HUES48 (cell line): Measurements from ENCODE around the gene CDK2AP2.
"Not testable (repeated sequence)": the region's sequence is repeated elsewhere in the genome, so short reads cannot be mapped to it uniquely, and the experiment has no call there.

Experiments used
- H3K27ac ChIP-seq: one replicate; pipeline ENCODE4 v1.7.0; 2013; ENCODE audit warnings: low read depth, low read length, inconsistent platforms
- H3K27me3 ChIP-seq: 2 replicates; pipeline ENCODE4 v1.6.1; 2013; ENCODE audit warnings: mild to moderate bottlenecking, low read length; ENCODE audit not compliant: control insufficient read depth, insufficient read depth
- H3K36me3 ChIP-seq: 2 replicates; pipeline ENCODE4 v1.6.1; 2013; ENCODE audit warnings: low read length; ENCODE audit not compliant: control insufficient read depth, insufficient read depth
- H3K4me1 ChIP-seq: 2 replicates; pipeline ENCODE4 v1.6.1; 2013; ENCODE audit warnings: mild to moderate bottlenecking, low read length; ENCODE audit not compliant: control insufficient read depth, insufficient read depth
- H3K4me3 ChIP-seq: 2 replicates; pipeline ENCODE4 v1.5.1; 2013; ENCODE audit warnings: mild to moderate bottlenecking, low read depth, low read length
- H3K9ac ChIP-seq: 2 replicates; pipeline ENCODE4 v1.6.1; 2013; ENCODE audit warnings: mild to moderate bottlenecking, low read depth, low read length, moderate library complexity
- H3K9me3 ChIP-seq: 2 replicates; pipeline ENCODE4 v1.6.1; 2013; ENCODE audit warnings: low read length; ENCODE audit not compliant: control insufficient read depth, insufficient read depth

The CDK2AP2 gene

GRCh38 chr11:67523556-67524479 is 15.9 kb upstream of the CDK2AP2 start:
- no peaks in the 10 kb centered on the region for H3K27me3 ChIP-seq
- H3K27ac ChIP-seq: no peak overlapping the region

DNA sequence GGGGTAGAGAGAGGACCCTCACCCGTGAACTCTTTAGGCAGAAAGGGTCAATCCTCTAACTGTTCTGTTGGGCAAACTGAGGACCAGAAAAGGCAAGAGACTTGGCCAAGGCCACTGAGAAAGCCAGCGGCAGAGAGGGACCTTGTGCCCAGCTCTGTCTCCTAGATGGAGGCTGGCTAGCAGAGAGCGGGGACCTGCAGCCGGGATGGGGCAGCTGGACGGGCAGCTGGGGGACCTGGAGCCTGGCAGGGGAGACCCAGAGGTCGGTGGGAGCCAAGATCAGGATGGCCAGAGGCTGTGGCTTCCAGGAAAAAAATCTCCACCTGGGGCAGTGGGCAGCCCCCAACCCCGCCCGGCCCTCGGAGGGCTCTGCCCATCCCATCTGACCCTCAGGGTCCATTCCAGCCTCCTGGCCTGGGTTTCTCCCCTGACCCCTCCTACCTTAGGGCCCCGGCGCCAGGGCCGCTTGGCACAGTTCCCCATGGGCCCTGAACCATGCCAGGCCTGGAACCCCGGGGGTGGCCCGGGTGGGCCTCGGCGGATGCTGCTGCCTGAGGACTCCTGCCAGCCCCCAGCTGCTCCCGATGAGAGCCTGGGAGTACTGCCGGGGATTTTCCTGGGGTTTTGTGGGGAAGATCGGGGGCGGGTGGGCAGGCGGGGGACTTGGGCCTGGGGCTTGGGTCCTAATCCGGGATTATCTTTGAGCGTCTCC is 15.0 kb upstream of the CDK2AP2 start, which contains the start of gene CABP2:
Gene CABP2, minus strand, starts transcription at position 603 of the 712 bp plus-strand sequence. Its CDS starts 120 bp downstream, at position 483.
- H3K27ac ChIP-seq: no peak within 1 kb of the TSS
- no peaks in the 10 kb centered on the region for H3K36me3 ChIP-seq
- no peak within 1 kb of the TSS for H3K9ac ChIP-seq
- no peaks in the 10 kb centered on the region for H3K27me3 ChIP-seq
- H3K4me3 ChIP-seq: no peak within 1 kb of the TSS
- no peaks in the 10 kb centered on the region for H3K9me3 ChIP-seq
- no peaks in the 10 kb centered on the region for H3K4me1 ChIP-seq

More at GRCh38 chr11:67523556-67524479, 15.9 kb upstream of the CDK2AP2 start:
- H3K36me3 ChIP-seq: no peaks in the 10 kb centered on the region
- H3K4me3 ChIP-seq: no peak overlapping the region
- H3K9ac ChIP-seq: no peak overlapping the region
- H3K9me3 ChIP-seq: no peaks in the 10 kb centered on the region
- H3K4me1 ChIP-seq: no peaks in the 10 kb centered on the region

- Histone ChIP-seq H3K27ac (no peak overlapping the region), H3K36me3 (no peaks in the 10 kb centered on the region), H3K27me3 (no peaks in the 10 kb centered on the region), H3K9me3 (no peaks in the 10 kb centered on the region), H3K4me1 (no peaks in the 10 kb centered on the region), H3K9ac (no peak overlapping the region), H3K4me3 (no peak overlapping the region)
Observed at GRCh38 chr11:67522338-67522737, 14.4 kb upstream of the CDK2AP2 start.

GRCh38 chr11:67521924-67522323 is 14.0 kb upstream of the CDK2AP2 start:
- no peaks in the 10 kb centered on the region for H3K4me1 ChIP-seq
- no peaks in the 10 kb centered on the region for H3K27me3 ChIP-seq
- no peaks in the 10 kb centered on the region for H3K9me3 ChIP-seq
- no peak overlapping the region for H3K9ac ChIP-seq
- no peak overlapping the region for H3K27ac ChIP-seq
- no peaks in the 10 kb centered on the region for H3K36me3 ChIP-seq
- no peak overlapping the region for H3K4me3 ChIP-seq

DNA sequence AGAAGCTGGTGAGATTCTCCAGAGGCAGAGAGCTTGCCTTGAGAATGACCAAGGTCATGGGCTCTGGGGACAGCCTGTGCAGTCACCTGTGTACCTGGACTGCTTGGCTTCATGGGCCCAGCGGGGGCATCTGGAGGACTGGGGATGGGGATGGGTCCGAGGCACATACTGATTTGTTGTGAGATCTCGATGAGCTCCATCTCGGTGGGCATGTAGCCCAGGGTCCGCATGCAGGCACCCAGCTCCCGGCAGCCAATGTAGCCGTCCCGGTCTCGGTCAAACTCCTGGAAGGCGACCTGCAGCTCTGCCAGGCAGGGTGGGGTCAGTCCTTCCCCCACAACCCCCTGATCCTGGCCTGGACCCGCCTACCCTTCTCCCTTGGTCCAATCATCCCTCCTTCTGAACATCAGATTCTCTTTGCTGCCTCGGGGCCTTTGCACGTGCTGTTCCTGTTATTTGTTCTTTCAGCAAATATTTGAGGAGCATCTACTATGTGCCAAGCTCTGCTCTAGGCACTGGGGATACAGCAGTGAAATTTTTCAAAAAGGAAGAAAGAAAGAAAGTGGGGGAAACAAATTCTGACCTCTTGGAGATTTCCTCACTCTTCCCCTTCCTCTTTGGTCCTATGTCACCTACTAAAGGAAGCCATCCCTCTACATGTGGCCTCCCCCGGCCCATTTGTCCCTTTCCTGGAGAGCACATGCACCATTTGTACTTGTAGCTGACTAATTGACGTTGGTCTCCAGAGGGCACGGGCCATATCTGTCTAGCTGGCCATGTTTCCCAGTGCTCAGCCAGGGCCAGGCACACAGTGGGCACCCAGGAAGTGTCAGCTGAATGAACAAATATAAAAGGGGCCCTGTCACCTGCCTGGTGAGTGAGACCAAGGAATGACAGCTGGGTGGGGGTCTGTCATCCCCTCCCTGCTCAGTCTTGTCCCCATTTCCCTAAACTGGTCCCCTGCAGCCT is 13.2 kb upstream of the CDK2AP2 start:
- Histone ChIP-seq H3K9me3 (no peaks in the 10 kb centered on the region), H3K36me3 (no peaks in the 10 kb centered on the region), H3K27me3 (no peaks in the 10 kb centered on the region), H3K4me3 (no peak overlapping the region), H3K27ac (no peak overlapping the region), H3K4me1 (no peaks in the 10 kb centered on the region), H3K9ac (no peak overlapping the region)

DNA sequence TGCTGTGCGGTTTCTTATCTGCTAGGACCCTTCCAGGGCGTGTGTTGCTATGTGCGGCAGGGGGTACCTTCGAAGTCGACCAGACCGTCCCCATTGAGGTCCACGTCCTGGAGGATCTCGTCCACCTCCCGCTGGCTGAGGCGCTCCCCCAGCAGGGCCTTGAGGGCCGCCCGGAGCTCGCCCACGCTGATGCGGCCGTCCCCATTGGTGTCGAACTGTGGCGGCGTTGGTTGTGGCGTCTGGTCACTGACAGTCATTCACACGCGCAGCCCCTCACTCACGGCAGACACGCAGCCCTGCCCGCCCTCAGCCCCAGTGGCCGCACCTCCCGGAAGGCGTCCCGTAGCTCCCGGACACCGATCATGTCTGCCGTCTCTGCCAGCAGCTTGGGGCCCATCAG is 11.8 kb upstream of the CDK2AP2 start:
- no peak overlapping the region for H3K9ac ChIP-seq
- no peaks in the 10 kb centered on the region for H3K36me3 ChIP-seq
- no peaks in the 10 kb centered on the region for H3K27me3 ChIP-seq
- no peaks in the 10 kb centered on the region for H3K9me3 ChIP-seq
- no peak overlapping the region for H3K27ac ChIP-seq
- no peaks in the 10 kb centered on the region for H3K4me1 ChIP-seq
- no peak overlapping the region for H3K4me3 ChIP-seq

DNA sequence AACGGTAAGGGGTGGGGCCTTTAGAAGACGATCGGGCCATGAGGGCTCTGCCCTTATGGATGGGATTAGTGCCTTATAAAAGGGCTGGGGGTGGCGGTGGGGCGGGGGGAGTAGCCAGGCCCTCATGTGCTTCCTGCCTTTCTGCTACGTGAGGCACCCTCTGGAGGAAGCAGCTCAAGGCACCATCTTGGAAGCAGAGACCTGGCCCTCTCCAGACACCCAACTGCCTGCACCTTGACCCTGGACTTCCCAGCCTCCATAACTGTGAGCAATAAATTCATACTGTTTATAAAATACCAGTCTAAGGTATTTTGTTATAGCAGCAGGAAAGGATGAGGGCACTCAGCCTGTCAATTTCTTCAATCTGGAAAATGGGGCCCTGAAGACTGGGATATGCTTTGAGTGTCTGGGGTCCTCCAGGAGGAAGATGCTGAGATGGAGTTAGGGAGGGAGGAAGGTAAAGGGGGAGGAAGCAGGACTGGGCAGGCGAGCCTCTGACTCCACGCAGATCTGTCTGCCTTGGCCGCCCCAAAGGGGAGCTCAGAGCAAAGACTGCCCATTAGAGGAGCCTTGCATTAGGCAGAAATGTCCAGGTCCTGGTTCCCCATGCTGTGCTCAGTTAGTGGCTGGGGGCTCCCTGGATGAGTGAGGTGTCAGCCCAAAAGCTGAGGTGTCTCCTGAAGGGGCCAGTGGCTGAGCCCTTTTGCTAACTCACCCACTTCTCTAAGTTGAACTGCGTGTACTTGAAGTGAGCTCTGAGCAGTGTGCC is 10.0 kb upstream of the CDK2AP2 start:
- Histone ChIP-seq H3K27me3 (no peaks in the 10 kb centered on the region), H3K36me3 (no peaks in the 10 kb centered on the region), H3K9ac (no peak overlapping the region), H3K9me3 (no peaks in the 10 kb centered on the region), H3K4me1 (no peaks in the 10 kb centered on the region), H3K4me3 (no peak overlapping the region), H3K27ac (no peak overlapping the region)

DNA sequence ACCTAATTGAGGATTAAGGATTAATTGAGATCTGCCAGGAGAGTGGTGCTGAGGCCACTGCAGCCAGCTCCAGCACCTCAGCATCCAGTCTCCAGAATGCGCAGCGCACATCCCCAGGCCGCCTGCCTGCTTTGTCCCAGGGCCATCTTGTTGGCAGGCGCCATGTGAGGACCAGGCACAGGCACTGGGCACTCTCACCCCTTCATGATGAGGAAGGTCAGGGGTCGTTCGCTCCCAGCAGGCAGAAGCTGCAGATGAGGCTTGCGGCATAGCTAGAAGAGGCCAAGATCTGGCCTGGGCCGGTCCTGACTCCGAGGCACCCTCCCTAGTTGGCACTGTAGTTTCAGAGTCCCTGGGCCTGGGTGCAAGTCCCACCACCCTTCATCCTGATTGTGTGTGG is 8.8 kb upstream of the CDK2AP2 start:
- Histone ChIP-seq H3K36me3 (no peaks in the 10 kb centered on the region), H3K4me3 (no peak overlapping the region), H3K27ac (no peak overlapping the region), H3K4me1 (no peaks in the 10 kb centered on the region), H3K27me3 (no peaks in the 10 kb centered on the region), H3K9me3 (no peaks in the 10 kb centered on the region), H3K9ac (no peak overlapping the region)

- Histone ChIP-seq H3K27ac (no peak overlapping the region), H3K27me3 (no peaks in the 10 kb centered on the region), H3K36me3 (no peaks in the 10 kb centered on the region), H3K9ac (no peak overlapping the region), H3K9me3 (no peaks in the 10 kb centered on the region), H3K4me3 (no peak overlapping the region), H3K4me1 (no peaks in the 10 kb centered on the region)
Observed at GRCh38 chr11:67514116-67514515, 6.2 kb upstream of the CDK2AP2 start.

DNA sequence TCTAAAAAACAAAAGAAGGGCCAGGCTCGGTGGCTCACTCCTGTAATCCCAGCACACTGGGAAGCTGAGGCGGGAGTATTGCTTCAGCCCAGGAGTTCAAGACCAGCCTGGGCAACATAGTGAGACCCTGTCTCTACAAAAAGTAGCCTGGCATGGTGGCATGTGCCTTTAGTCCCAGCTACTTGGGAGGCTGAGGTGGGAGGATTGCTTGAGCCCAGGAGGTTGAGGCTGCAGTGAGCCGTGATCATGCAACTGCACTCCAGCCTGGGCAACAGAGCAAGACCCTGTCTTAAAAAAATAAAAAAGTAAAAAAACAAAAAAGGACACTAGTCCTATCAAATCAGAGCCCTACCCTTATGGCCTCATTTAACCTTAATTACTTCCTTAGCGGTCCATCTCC is 3.6 kb upstream of the CDK2AP2 start:
- not testable (repeated sequence) for H3K9me3 ChIP-seq, H3K27ac ChIP-seq, H3K27me3 ChIP-seq, H3K4me1 ChIP-seq, H3K36me3 ChIP-seq, H3K4me3 ChIP-seq, H3K9ac ChIP-seq
